GM12864 (cell line): ENCODE results near the gene GRK4.

Source experiments
- DNase-seq: peaks from one replicate; pipeline ENCODE4 v3.0.0-alpha.2; 2011; ENCODE audit warnings: low read depth
- H3K4me3 ChIP-seq: 2 replicates; pipeline ENCODE4 v1.5.1; 2011; ENCODE audit warnings: mild to moderate bottlenecking, low read depth, low read length, control low read depth
- TF ChIP-seq, protein P1 (sequence below): IDR thresholded peaks from 2 replicates; pipeline ENCODE4 v1.5.1; 2011; ENCODE audit warnings: low read depth, mild to moderate bottlenecking, moderate library complexity, low read length, control low read depth, inconsistent platforms; ENCODE audit errors: missing control alignments

GRK4 gene

DNA sequence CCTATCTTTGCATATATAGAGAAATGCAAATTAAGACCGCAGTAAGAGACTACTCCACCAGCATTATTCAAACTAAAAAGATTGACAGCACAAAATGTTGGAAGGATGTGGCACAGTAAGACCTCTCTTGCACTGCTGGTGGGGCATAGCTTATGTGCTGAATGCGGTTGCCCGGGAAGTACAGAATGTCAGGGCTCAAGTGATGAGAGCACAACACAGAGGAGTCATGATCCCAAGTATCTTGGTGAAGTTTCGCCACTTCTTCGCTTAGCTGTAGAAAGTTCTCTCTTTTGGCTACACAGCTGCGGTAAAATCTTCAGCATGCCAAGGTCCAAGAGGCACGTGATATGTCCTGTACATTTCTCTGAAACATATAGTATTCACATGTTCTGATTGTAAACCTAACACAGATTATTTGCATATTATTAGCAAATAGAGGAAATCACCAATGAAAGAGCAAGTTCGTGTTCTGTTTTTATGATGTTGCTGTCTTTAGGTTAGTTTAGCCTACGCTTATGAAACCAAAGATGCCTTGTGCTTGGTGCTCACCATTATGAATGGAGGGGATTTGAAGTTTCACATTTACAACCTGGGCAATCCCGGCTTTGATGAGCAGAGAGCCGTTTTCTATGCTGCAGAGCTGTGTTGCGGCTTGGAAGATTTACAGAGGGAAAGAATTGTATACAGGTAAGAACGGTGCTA lies 55.9 kb downstream of the GRK4 start:
- H3K4me3 ChIP-seq = no peak overlapping the region
- TF ChIP-seq, protein P1, sequence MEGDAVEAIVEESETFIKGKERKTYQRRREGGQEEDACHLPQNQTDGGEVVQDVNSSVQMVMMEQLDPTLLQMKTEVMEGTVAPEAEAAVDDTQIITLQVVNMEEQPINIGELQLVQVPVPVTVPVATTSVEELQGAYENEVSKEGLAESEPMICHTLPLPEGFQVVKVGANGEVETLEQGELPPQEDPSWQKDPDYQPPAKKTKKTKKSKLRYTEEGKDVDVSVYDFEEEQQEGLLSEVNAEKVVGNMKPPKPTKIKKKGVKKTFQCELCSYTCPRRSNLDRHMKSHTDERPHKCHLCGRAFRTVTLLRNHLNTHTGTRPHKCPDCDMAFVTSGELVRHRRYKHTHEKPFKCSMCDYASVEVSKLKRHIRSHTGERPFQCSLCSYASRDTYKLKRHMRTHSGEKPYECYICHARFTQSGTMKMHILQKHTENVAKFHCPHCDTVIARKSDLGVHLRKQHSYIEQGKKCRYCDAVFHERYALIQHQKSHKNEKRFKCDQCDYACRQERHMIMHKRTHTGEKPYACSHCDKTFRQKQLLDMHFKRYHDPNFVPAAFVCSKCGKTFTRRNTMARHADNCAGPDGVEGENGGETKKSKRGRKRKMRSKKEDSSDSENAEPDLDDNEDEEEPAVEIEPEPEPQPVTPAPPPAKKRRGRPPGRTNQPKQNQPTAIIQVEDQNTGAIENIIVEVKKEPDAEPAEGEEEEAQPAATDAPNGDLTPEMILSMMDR = no peak
- DNase-seq = no peak

DNA sequence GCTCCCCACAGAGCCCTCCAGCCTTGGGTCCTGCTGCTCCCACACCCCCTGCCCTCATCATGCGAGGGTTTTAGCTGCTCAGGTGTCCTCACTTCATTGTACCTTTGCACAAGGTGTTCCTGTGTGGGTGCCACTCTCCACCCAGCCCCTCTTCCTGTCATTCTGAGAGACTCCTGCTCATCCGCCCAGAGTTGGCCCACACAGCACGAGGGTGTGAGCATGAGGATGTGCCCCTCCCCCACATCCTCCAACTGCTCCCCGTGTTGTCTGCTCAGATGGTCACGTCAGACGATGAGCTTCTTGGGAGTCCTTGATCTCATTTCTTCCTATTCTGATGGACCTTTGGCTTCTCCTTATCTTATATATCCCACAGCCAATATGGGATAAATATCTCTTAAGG lies 57.8 kb downstream of the GRK4 start:
- TF ChIP-seq, protein P1 = no peak
- H3K4me3 ChIP-seq = no peak overlapping the region
- no peak for DNase-seq

GRCh38 chr4:3021627-3022026 lies 58.3 kb downstream of the GRK4 start:
- no peak for DNase-seq
- TF ChIP-seq, protein P1 = no peak
- no peak overlapping the region for H3K4me3 ChIP-seq

DNA sequence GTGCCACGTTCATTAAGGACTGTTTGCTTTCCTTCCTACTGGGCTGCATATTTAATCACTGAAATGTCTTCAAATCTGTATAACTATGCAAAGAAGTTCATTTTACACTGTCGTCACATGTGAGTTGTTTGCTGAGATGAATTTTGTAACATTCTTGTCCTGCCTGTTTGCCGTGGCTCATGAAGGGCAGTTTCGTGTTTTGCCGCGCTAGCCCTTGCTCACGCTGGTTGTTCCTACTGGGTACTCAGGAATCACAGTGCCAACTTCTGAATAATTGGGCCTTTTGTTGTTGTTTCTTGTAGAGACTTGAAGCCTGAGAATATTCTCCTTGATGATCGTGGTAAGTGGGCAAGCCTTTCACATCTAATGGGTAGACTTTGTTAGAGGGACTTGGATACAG lies 58.7 kb downstream of the GRK4 start:
- TF ChIP-seq, protein P1 = no peak
- H3K4me3 ChIP-seq = no peak overlapping the region
- DNase-seq = no peak

- no peak for DNase-seq
- TF ChIP-seq, protein P1 = no peak
- H3K4me3 ChIP-seq = no peak overlapping the region
These were observed 59.3 kb downstream of the GRK4 start for GRCh38 chr4:3022651-3023050.

- TF ChIP-seq, protein P1 = no peak
These were observed 62.5 kb downstream of the GRK4 start for GRCh38 chr4:3025881-3026280.

DNA sequence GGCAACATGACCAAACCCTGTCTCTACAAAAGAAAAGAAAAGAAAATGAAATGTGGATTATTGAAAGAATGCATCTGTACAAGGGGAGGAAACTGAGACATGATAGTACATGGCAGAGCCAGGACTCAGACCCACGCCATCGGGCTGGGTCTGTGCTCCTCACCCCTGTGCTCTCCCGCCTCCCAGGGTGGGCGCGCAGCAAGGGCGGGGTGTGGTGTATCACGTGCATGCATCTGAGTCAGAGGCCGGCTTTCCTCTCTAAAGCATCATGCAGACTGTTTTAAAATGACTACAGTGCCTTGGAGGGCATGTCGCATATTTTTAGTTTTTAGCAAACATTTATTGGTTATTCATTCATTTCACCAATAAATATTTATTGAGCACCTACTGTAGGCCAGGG lies 63.2 kb downstream of the GRK4 start:
- no peak overlapping the region for H3K4me3 ChIP-seq
- DNase-seq = no peak
- TF ChIP-seq, protein P1 = no peak

More at GRCh38 chr4:3025881-3026280, 62.5 kb downstream of the GRK4 start:
- H3K4me3 ChIP-seq = no peak overlapping the region
- no peak for DNase-seq
